GM23338 (cell line): ENCODE measurements around the gene PVALEF. TPM values are rescaled to one million over a fixed set of nuclear protein-coding genes. Genes with fewer than 3 reads are reported as not detected.
A peak's percentile ranks its signal among the peaks of the same experiment; 100 is the strongest.

Experiments
- ATAC-seq: fragments of 200-7000 bp; cut with Tn5 transposase; 3 replicates; pipeline ENCODE4 v1.9.1; 2020
- DNase-seq: peaks from one replicate; pipeline ENCODE4 v3.0.0-alpha.2; 2015; ENCODE audit warnings: low spot score
- H2AFZ ChIP-seq: fragments of 200-600 bp; sonication (generic); 2 replicates; pipeline ENCODE4 v1.8.0; 2016; ENCODE audit warnings: antibody characterized with exemption, mild to moderate bottlenecking, moderate library complexity
- H3F3A ChIP-seq: fragments of 200-600 bp; sonication (generic); replicated peaks from 2 replicates; pipeline ENCODE4 v1.8.0; 2017; ENCODE audit warnings: antibody characterized with exemption, mixed run types, low read depth
- H3K27ac ChIP-seq: fragments of 200-600 bp; sonication (generic); 2 replicates; pipeline ENCODE4 v1.6.1; 2016; ENCODE audit warnings: low read depth
- H3K27me3 ChIP-seq: fragments of 200-600 bp; sonication (generic); 2 replicates; pipeline ENCODE4 v1.8.0; 2016; ENCODE audit warnings: mild to moderate bottlenecking, mixed run types, moderate library complexity; ENCODE audit not compliant: insufficient read depth
- H3K36me3 ChIP-seq: fragments of 200-600 bp; sonication (generic); 2 replicates; pipeline ENCODE4 v1.8.0; 2016; ENCODE audit warnings: mild to moderate bottlenecking; ENCODE audit not compliant: insufficient read depth
- H3K4me1 ChIP-seq: fragments of 200-600 bp; sonication (generic); 2 replicates; pipeline ENCODE4 v1.8.0; 2016; ENCODE audit warnings: mild to moderate bottlenecking, moderate library complexity; ENCODE audit not compliant: insufficient read depth
- H3K4me2 ChIP-seq: fragments of 200-600 bp; sonication (generic); 2 replicates; pipeline ENCODE4 v1.7.1; 2017; ENCODE audit warnings: mixed run types
- H3K4me3 ChIP-seq: fragments of 200-600 bp; sonication (generic); 2 replicates; pipeline ENCODE4 v1.6.1; 2016; ENCODE audit warnings: mixed run types
- H3K79me2 ChIP-seq: fragments of 200-600 bp; sonication (generic); replicated peaks from 2 replicates; pipeline ENCODE4 v1.8.0; 2017; ENCODE audit warnings: mild to moderate bottlenecking; ENCODE audit not compliant: insufficient read depth
- H3K9me2 ChIP-seq: fragments of 200-600 bp; sonication (generic); 2 replicates; pipeline ENCODE4 v1.8.0; 2017; ENCODE audit not compliant: insufficient read depth
- H4K20me1 ChIP-seq: fragments of 200-600 bp; sonication (generic); replicated peaks from 2 replicates; pipeline ENCODE4 v1.8.0; 2017; ENCODE audit warnings: mild to moderate bottlenecking; ENCODE audit not compliant: insufficient read depth
- H3K27ac Mint-ChIP-seq: 2 replicates; pipeline ENCODE4 v1.8.0; 2020; ENCODE audit warnings: inconsistent platforms, mild to moderate bottlenecking, moderate library complexity, mixed read lengths
- H3K27me3 Mint-ChIP-seq: 3 replicates; pipeline ENCODE4 v1.8.0; 2022; ENCODE audit warnings: low read depth, mild to moderate bottlenecking, moderate library complexity, mixed read lengths, inconsistent platforms; ENCODE audit not compliant: insufficient read depth, poor library complexity
- H3K36me3 Mint-ChIP-seq: 3 replicates; pipeline ENCODE4 v1.8.0; 2021; ENCODE audit warnings: low read depth, mild to moderate bottlenecking, inconsistent platforms, moderate library complexity, mixed read lengths
- H3K4me1 Mint-ChIP-seq: 3 replicates; pipeline ENCODE4 v1.8.0; 2020; ENCODE audit warnings: mild to moderate bottlenecking, inconsistent platforms, mixed read lengths
- H3K4me3 Mint-ChIP-seq: 3 replicates; pipeline ENCODE4 v1.8.0; 2021; ENCODE audit warnings: moderate library complexity, mild to moderate bottlenecking, inconsistent platforms, mixed read lengths
- H3K9me3 Mint-ChIP-seq: 3 replicates; pipeline ENCODE4 v1.8.0; 2020; ENCODE audit warnings: moderate library complexity, mild to moderate bottlenecking, inconsistent platforms, mixed read lengths
- CREB1 ChIP-seq: fragments of 250-450 bp; sonication (Bioruptor Pico); IDR thresholded peaks from 2 replicates; pipeline ENCODE4 v1.5.0; 2020; ENCODE audit warnings: low read depth, mild to moderate bottlenecking, moderate library complexity
- CTCF ChIP-seq, 2 experiments: fragments of 200-600 bp in 1 of 2; sonication (generic) in 1 of 2; conservative IDR thresholded peaks; 2 replicates each; pipeline versions ENCODE4 v1.5.1 to v1.6.1; 2016 to 2017; ENCODE audit warnings: antibody characterized with exemption in 2 of 2, low read depth in 2 of 2, mild to moderate bottlenecking in 2 of 2, moderate library complexity in 1 of 2
- ETS1 ChIP-seq: IDR thresholded peaks from 2 replicates; pipeline ENCODE4 v1.6.1; 2016; ENCODE audit warnings: antibody characterized with exemption
- EZH2 ChIP-seq: fragments of 200-600 bp; sonication (generic); IDR thresholded peaks from one replicate; pipeline ENCODE4 v1.8.0; 2017; ENCODE audit warnings: antibody characterized with exemption, mild to moderate bottlenecking, low read depth; ENCODE audit not compliant: unreplicated experiment
- EZH2phosphoT487 ChIP-seq: fragments of 200-600 bp; sonication (generic); IDR thresholded peaks from one replicate; pipeline ENCODE4 v1.8.1; 2018; ENCODE audit warnings: antibody characterized with exemption; ENCODE audit not compliant: unreplicated experiment
- JUNB ChIP-seq: IDR thresholded peaks from one replicate; pipeline ENCODE4 v1.6.1; 2016; ENCODE audit warnings: antibody characterized with exemption; ENCODE audit not compliant: unreplicated experiment
- NANOG ChIP-seq: IDR thresholded peaks from 2 replicates; pipeline ENCODE4 v1.6.1; 2016; ENCODE audit warnings: antibody characterized with exemption, borderline replicate concordance
- POLR2AphosphoS5 ChIP-seq: IDR thresholded peaks from 2 replicates; pipeline ENCODE4 v1.6.1; 2016; ENCODE audit warnings: antibody characterized with exemption, low read depth
- REST ChIP-seq: IDR thresholded peaks from one replicate; pipeline ENCODE4 v1.6.1; 2018; ENCODE audit warnings: antibody characterized with exemption; ENCODE audit not compliant: unreplicated experiment
- STAT1 ChIP-seq: IDR thresholded peaks from one replicate; pipeline ENCODE4 v1.6.1; 2016; ENCODE audit warnings: antibody characterized with exemption; ENCODE audit not compliant: unreplicated experiment
- ZNF114 ChIP-seq: fragments of 250-450 bp; sonication (Bioruptor Pico); IDR thresholded peaks from 2 replicates; pipeline ENCODE4 v1.5.0; 2020; ENCODE audit warnings: mild to moderate bottlenecking, moderate library complexity
- ZNF331 ChIP-seq: fragments of 250-450 bp; sonication (Bioruptor Pico); IDR thresholded peaks from 2 replicates; pipeline ENCODE4 v1.5.0; 2020; ENCODE audit warnings: low read depth, mild to moderate bottlenecking, moderate library complexity
- ZNF462 ChIP-seq: fragments of 250-450 bp; sonication (Bioruptor Pico); IDR thresholded peaks from 2 replicates; pipeline ENCODE4 v1.5.0; 2020; ENCODE audit warnings: mild to moderate bottlenecking, moderate library complexity
- polyA plus RNA-seq: library from polyadenylated mRNA; unstranded; fragments of >200 nt; fragmentation: Nextera tagmentation; extraction: Ambion mirVana; gene quantifications from 2 replicates; pipeline ENCODE4 v1.2.1, GENCODE V29; 2016
- total RNA-seq: library from RNA; depleted of rRNA; stranded (reverse); fragments of >200 nt; shearing (Covaris generic); gene quantifications from 2 replicates; pipeline ENCODE4 v1.2.3, GENCODE V29; 2014

The PVALEF gene
- total and polyA plus RNA-seq, 2 experiments from 2014 or later: not detected

- H3K36me3 ChIP-seq: no peaks in the 10 kb centered on the region
- H3K79me2 ChIP-seq: no peaks in the 10 kb centered on the region
- H3K27ac ChIP-seq: no peak overlapping the region
- H3K4me1 ChIP-seq: no peaks in the 10 kb centered on the region
- peak; percentile 78 for ATAC-seq
- H3F3A ChIP-seq: no peaks in the 10 kb centered on the region
- H4K20me1 ChIP-seq: no peaks in the 10 kb centered on the region
- no peak overlapping the region for H3K4me2 ChIP-seq
- Mint-ChIP-seq H3K27me3 (peaks cover 11% of the 10 kb centered on the region), H3K4me1 (no peaks in the 10 kb centered on the region; the same call in 2 of the 3 replicates), H3K4me3 (no peak overlapping the region), H3K27ac (no peak overlapping the region), H3K36me3 (0 out of 3 replicates have a peak, but pooled peaks cover 4% of the 10 kb centered on the region), H3K9me3 (no peaks in the 10 kb centered on the region; the same call in 2 of the 3 replicates)
- no peak overlapping the region for H2AFZ ChIP-seq
- H3K9me2 ChIP-seq: no peaks in the 10 kb centered on the region
- H3K27me3 ChIP-seq: no peaks in the 10 kb centered on the region
- H3K4me3 ChIP-seq: no peak overlapping the region
- DNase-seq: peak; percentile 45
- TF ChIP-seq EZH2phosphoT487 (no peak), ZNF114 (CRISPR knock-in tag) (no peak), NANOG (no peak), CREB1 (CRISPR knock-in tag) (no peak), REST (no peak), ZNF331 (no peak), ZNF462 (no peak), JUNB (no peak), EZH2 (no peak), ETS1 (no peak), POLR2AphosphoS5 (no peak), CTCF (conservative IDR thresholded peaks at IDR 0.05; ENCODE audit: low read depth in 2 of 2) (no peak), STAT1 (no peak)
Observed at GRCh38 chr17:81184555-81184954, 19.2 kb downstream of the PVALEF start.
